Fibroblast of lung (primary cell): ENCODE results near the gene SPATA12. TPM values are rescaled to one million over a fixed set of nuclear protein-coding genes. Genes with fewer than 3 reads are reported as not detected.

Experiments used
- DNase-seq, 2 donors: peaks; one replicate each; pipeline versions ENCODE4 v3.0.0 to v3.0.0-alpha.2; 2010; ENCODE audit warnings: low read depth in 2 of 2
- H2AFZ ChIP-seq: 2 replicates; pipeline ENCODE4 v1.5.1; 2012; ENCODE audit warnings: low read length, control low read depth, inconsistent platforms
- H3K27ac ChIP-seq: 2 replicates; pipeline ENCODE4 v1.5.1; 2011; ENCODE audit warnings: low read length, control low read depth; ENCODE audit not compliant: insufficient read depth
- H3K27me3 ChIP-seq: 2 replicates; pipeline ENCODE4 v1.5.1; 2011; ENCODE audit warnings: mild to moderate bottlenecking, low read length; ENCODE audit not compliant: control insufficient read depth, insufficient read depth
- H3K36me3 ChIP-seq: 2 replicates; pipeline ENCODE4 v1.5.1; 2011; ENCODE audit warnings: low read length; ENCODE audit not compliant: control insufficient read depth, insufficient read depth
- H3K4me1 ChIP-seq: 2 replicates; pipeline ENCODE4 v1.5.1; 2011; ENCODE audit warnings: low read length; ENCODE audit not compliant: control insufficient read depth, insufficient read depth; ENCODE audit errors: extremely low read depth
- H3K4me2 ChIP-seq: 2 replicates; pipeline ENCODE4 v1.5.1; 2011; ENCODE audit warnings: low read length, control low read depth; ENCODE audit not compliant: insufficient read depth; ENCODE audit errors: extremely low read depth
- H3K4me3 ChIP-seq, 4 experiments: fragments of 200-600 bp in 1 of 4; sonication (generic) in 1 of 4; replicated peaks in 1 of 4; 2 replicates each; pipeline ENCODE4 v1.5.1; 2011 to 2016; ENCODE audit warnings: low read length in 4 of 4, low read depth in 3 of 4, mild to moderate bottlenecking in 3 of 4, control low read depth in 2 of 4, inconsistent platforms in 1 of 4, mixed read lengths in 1 of 4; ENCODE audit not compliant: insufficient read depth in 1 of 4; ENCODE audit errors: control extremely low read depth in 1 of 4
- H3K79me2 ChIP-seq: 2 replicates; pipeline ENCODE4 v1.5.1; 2012; ENCODE audit warnings: mild to moderate bottlenecking, low read length, inconsistent platforms; ENCODE audit not compliant: control insufficient read depth, insufficient read depth
- H3K9ac ChIP-seq: 2 replicates; pipeline ENCODE4 v1.5.1; 2011; ENCODE audit warnings: mild to moderate bottlenecking, low read length, control low read depth; ENCODE audit not compliant: insufficient read depth
- H3K9me3 ChIP-seq: 2 replicates; pipeline ENCODE4 v1.5.1; 2012; ENCODE audit warnings: low read depth, low read length; ENCODE audit not compliant: control insufficient read depth, insufficient read depth
- H4K20me1 ChIP-seq: 2 replicates; pipeline ENCODE4 v1.5.1; 2011; ENCODE audit warnings: low read length; ENCODE audit not compliant: control insufficient read depth, insufficient read depth; ENCODE audit errors: extremely low read depth
- EZH2 ChIP-seq: IDR thresholded peaks from 2 replicates; pipeline ENCODE4 v1.5.1; 2012; ENCODE audit warnings: low read length, control low read depth, mild to moderate bottlenecking; ENCODE audit errors: missing control alignments
- polyA plus RNA-seq, 2 donors: library from polyadenylated mRNA; depleted of rRNA in 1 of 2; stranded (reverse) in 1 of 2; unstranded in 1 of 2; fragments of >200 nt; gene quantifications; 2 replicates each; pipeline ENCODE4 v1.2.1, GENCODE V29; 2011 to 2012; ENCODE audit warnings: missing spikeins in 1 of 2
- total RNA-seq: library from RNA; depleted of rRNA; stranded (reverse); fragments of >200 nt; gene quantifications from 2 replicates; pipeline ENCODE4 v1.2.1, GENCODE V29; 2014
- TF ChIP-seq, protein P1 (sequence below), 2 donors: IDR thresholded peaks in 1 of 2; conservative IDR thresholded peaks in 1 of 2; 1 replicate in 1 of 2; 2 replicates in 1 of 2; pipeline ENCODE4 v1.5.1; 2011 to 2012; ENCODE audit warnings: low read length in 2 of 2, control low read depth in 1 of 2, inconsistent platforms in 1 of 2, low read depth in 1 of 2, mild to moderate bottlenecking in 1 of 2

Gene SPATA12
- total and polyA plus RNA-seq, 2 donors (not counting 1 experiment from before 2014, with no cell fraction given): not detected

DNA sequence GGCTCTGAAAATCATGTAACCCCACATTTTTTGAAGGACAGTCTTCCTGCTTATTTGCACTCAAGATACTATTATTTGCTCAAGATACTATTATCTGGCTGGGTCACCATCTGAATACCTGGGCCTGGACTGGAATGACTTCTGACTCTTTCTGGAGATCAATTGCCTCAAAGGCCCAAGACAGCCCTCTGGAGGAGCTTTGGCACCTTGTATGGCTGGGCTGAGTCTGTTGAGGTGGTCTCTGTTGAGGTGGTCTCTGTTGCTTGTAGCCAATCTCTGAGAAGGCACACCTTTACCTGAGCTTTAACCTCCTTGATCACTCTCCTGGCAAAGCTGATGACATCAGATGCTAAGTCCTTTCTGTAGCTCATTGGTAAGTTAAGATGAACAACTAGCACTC is 33.0 kb downstream of the SPATA12 start:
- Histone ChIP-seq H3K4me2 (no peak overlapping the region), H3K4me3 (no peak overlapping the region), H3K9ac (no peak overlapping the region), H4K20me1 (no peaks in the 10 kb centered on the region), H3K27me3 (no peaks in the 10 kb centered on the region), H2AFZ (no peak overlapping the region), H3K4me1 (no peaks in the 10 kb centered on the region), H3K79me2 (no peaks in the 10 kb centered on the region), H3K27ac (no peak overlapping the region), H3K9me3 (no peaks in the 10 kb centered on the region), H3K36me3 (no peaks in the 10 kb centered on the region)
- DNase-seq: no peak
- TF ChIP-seq EZH2: no peak
- TF ChIP-seq, protein P1, sequence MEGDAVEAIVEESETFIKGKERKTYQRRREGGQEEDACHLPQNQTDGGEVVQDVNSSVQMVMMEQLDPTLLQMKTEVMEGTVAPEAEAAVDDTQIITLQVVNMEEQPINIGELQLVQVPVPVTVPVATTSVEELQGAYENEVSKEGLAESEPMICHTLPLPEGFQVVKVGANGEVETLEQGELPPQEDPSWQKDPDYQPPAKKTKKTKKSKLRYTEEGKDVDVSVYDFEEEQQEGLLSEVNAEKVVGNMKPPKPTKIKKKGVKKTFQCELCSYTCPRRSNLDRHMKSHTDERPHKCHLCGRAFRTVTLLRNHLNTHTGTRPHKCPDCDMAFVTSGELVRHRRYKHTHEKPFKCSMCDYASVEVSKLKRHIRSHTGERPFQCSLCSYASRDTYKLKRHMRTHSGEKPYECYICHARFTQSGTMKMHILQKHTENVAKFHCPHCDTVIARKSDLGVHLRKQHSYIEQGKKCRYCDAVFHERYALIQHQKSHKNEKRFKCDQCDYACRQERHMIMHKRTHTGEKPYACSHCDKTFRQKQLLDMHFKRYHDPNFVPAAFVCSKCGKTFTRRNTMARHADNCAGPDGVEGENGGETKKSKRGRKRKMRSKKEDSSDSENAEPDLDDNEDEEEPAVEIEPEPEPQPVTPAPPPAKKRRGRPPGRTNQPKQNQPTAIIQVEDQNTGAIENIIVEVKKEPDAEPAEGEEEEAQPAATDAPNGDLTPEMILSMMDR (conservative IDR thresholded peaks at IDR 0.05 in 1 of 2, IDR thresholded peaks at IDR 0.05 in 1 of 2; ENCODE audit: low read depth in 1 of 2, low read length in 2 of 2): no peak

DNA sequence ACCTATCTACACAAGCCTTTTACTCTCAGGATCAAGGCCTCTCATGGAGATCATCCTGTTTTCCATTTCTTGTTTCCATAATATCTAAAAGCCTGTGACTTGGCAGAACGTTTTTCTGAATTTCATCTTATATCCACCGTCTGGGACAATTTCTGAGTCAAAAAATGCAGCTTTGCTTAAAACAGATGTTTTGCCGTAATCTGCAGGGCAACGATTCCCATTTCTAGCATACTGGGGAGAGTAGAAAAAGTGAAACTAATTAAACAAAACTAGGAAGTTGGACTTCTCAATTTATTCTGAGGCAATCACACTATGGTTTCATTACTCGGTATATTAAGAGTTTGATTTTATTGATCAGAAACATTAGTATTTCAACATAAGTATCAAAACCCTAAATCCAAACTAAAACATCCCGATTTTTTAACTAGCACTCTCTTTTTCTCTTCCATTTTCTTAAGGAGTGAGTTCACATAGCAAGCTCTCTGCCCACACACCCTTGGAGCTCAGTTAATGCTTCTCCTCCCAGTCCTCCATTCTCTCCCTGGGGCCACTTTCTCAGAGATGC is 33.6 kb downstream of the SPATA12 start:
- Histone ChIP-seq H3K4me2 (no peak overlapping the region), H3K9ac (no peak overlapping the region)
- no peak for DNase-seq

DNA sequence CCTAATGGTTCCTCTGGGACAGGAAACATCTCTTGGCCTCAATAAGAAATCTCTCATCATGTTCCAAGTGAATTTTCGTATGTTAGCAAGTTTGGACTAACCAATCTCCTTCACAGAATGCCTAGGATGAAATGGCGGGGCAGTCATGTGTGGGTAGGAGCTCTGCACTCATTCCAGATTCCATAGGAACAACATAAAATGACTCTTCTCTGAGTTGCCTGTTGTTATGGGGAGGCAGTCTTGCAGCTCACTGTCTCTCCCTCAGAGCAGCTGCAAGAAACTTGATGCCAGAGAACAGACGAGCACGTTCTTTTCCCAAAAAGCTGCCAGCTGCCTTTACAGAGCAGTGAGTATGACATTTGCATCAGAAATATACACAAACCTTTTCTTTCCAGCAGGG is 34.1 kb downstream of the SPATA12 start:
- Histone ChIP-seq H3K4me3 (no peak overlapping the region), H4K20me1 (no peaks in the 10 kb centered on the region), H3K9ac (no peak overlapping the region), H3K36me3 (no peaks in the 10 kb centered on the region), H3K4me2 (no peak overlapping the region), H3K27me3 (no peaks in the 10 kb centered on the region), H3K79me2 (no peaks in the 10 kb centered on the region), H3K9me3 (no peaks in the 10 kb centered on the region), H3K27ac (no peak overlapping the region), H2AFZ (peak overlapping the region; percentile 14), H3K4me1 (no peaks in the 10 kb centered on the region)
- DNase-seq: peak; percentile 14 to 72
- TF ChIP-seq, protein P1 (conservative IDR thresholded peaks at IDR 0.05 in 1 of 2, IDR thresholded peaks at IDR 0.05 in 1 of 2; ENCODE audit: low read depth in 1 of 2, low read length in 2 of 2): no peak
- no peak for TF ChIP-seq EZH2

More for the DNA sequence above, 33.6 kb downstream of the SPATA12 start:
- TF ChIP-seq, protein P1 (conservative IDR thresholded peaks at IDR 0.05 in 1 of 2, IDR thresholded peaks at IDR 0.05 in 1 of 2; ENCODE audit: low read depth in 1 of 2, low read length in 2 of 2): no peak
- TF ChIP-seq EZH2: no peak
- peak overlapping the region; percentile 14 for H2AFZ ChIP-seq
- no peaks in the 10 kb centered on the region for H3K4me1 ChIP-seq
- H3K9me3 ChIP-seq: no peaks in the 10 kb centered on the region
- no peaks in the 10 kb centered on the region for H3K79me2 ChIP-seq
- no peaks in the 10 kb centered on the region for H3K36me3 ChIP-seq
- H3K4me3 ChIP-seq: no peak overlapping the region
- H3K27ac ChIP-seq: no peak overlapping the region
- no peaks in the 10 kb centered on the region for H4K20me1 ChIP-seq
- no peaks in the 10 kb centered on the region for H3K27me3 ChIP-seq
